ENCODE results near the gene CLDN9.

Gene CLDN9

GRCh38 chr16:2971134-2971984 is 41.4 kb upstream of the CLDN9 start:
- no peak for ATAC-seq
- TF ChIP-seq TCF4 (CRISPR knock-in tag; IDR thresholded peaks at IDR 0.05; ENCODE audit: borderline replicate concordance) (no peak), ZFP30 (CRISPR knock-in tag; IDR thresholded peaks at IDR 0.05) (no peak), POU6F1 (CRISPR knock-in tag; IDR thresholded peaks at IDR 0.05; ENCODE audit: borderline replicate concordance, low read depth) (no peak), SNAI2 (CRISPR knock-in tag; IDR thresholded peaks at IDR 0.05) (no peak), TSHZ2 (CRISPR knock-in tag; IDR thresholded peaks at IDR 0.05) (no peak), TOX (CRISPR knock-in tag; IDR thresholded peaks at IDR 0.05; ENCODE audit: borderline replicate concordance) (no peak), ZNF565 (CRISPR knock-in tag; conservative IDR thresholded peaks at IDR 0.05; ENCODE audit: low read depth) (no peak), ZFP3 (CRISPR knock-in tag; IDR thresholded peaks at IDR 0.05) (no peak), ZNF8 (CRISPR knock-in tag; IDR thresholded peaks at IDR 0.05) (no peak)

- no peak for ATAC-seq
Observed at GRCh38 chr16:2971985-2972784, 40.5 kb upstream of the CLDN9 start.

GRCh38 chr16:2973093-2973492 is 39.6 kb upstream of the CLDN9 start:
- ATAC-seq: no peak
- no peak for TF ChIP-seq CREB5 (CRISPR knock-in tag; IDR thresholded peaks at IDR 0.05; ENCODE audit: low read depth)
- no peak for TF ChIP-seq SNAI2 (CRISPR knock-in tag; IDR thresholded peaks at IDR 0.05)

More at GRCh38 chr16:2971985-2972784, 40.5 kb upstream of the CLDN9 start:
- TF ChIP-seq POU6F1 (CRISPR knock-in tag; IDR thresholded peaks at IDR 0.05; ENCODE audit: borderline replicate concordance, low read depth) (no peak), ZNF565 (CRISPR knock-in tag; conservative IDR thresholded peaks at IDR 0.05; ENCODE audit: low read depth) (no peak)

GRCh38 chr16:2973605-2974318 is 39.0 kb upstream of the CLDN9 start:
- no peak for ATAC-seq
- TF ChIP-seq CSDC2 (CRISPR knock-in tag; IDR thresholded peaks at IDR 0.05) (no peak), CREB5 (CRISPR knock-in tag; IDR thresholded peaks at IDR 0.05; ENCODE audit: low read depth) (no peak), ZC3H10 (CRISPR knock-in tag; IDR thresholded peaks at IDR 0.05) (no peak), PATZ1 (CRISPR knock-in tag; IDR thresholded peaks at IDR 0.05; ENCODE audit: borderline replicate concordance) (no peak), PPARA (CRISPR knock-in tag; IDR thresholded peaks at IDR 0.05; ENCODE audit: borderline replicate concordance) (no peak), ZFP3 (CRISPR knock-in tag; IDR thresholded peaks at IDR 0.05) (no peak), SNAI2 (CRISPR knock-in tag; IDR thresholded peaks at IDR 0.05) (no peak), GLIS3 (CRISPR knock-in tag; IDR thresholded peaks at IDR 0.05) (no peak), ESRRG (CRISPR knock-in tag; IDR thresholded peaks at IDR 0.05) (no peak), TSHZ2 (CRISPR knock-in tag; IDR thresholded peaks at IDR 0.05) (no peak), TOX (CRISPR knock-in tag; IDR thresholded peaks at IDR 0.05; ENCODE audit: borderline replicate concordance) (no peak), ZNF70 (CRISPR knock-in tag; IDR thresholded peaks at IDR 0.05) (no peak), ISL1 (CRISPR knock-in tag; IDR thresholded peaks at IDR 0.05) (no peak), ZNF565 (CRISPR knock-in tag; conservative IDR thresholded peaks at IDR 0.05; ENCODE audit: low read depth) (no peak)

Data from SK-N-SH treated with all-trans-retinoic acid at 6 μM for 48 hours (cell line).